B cell (primary cell): ENCODE measurements around the gene MRGPRX4.

ENCODE experiments used
- EZH2 ChIP-seq: IDR thresholded peaks from 2 replicates; pipeline ENCODE4 v1.6.1; 2012; ENCODE audit warnings: borderline replicate concordance, low read depth, mild to moderate bottlenecking, moderate library complexity, low read length; ENCODE audit not compliant: insufficient read depth, poor library complexity, severe bottlenecking
- TF ChIP-seq, protein P1 (sequence below): fragments of 200-600 bp; IDR thresholded peaks from one replicate; pipeline ENCODE4 v1.8.0; 2022; ENCODE audit warnings: antibody characterized with exemption, mild to moderate bottlenecking

DNA sequence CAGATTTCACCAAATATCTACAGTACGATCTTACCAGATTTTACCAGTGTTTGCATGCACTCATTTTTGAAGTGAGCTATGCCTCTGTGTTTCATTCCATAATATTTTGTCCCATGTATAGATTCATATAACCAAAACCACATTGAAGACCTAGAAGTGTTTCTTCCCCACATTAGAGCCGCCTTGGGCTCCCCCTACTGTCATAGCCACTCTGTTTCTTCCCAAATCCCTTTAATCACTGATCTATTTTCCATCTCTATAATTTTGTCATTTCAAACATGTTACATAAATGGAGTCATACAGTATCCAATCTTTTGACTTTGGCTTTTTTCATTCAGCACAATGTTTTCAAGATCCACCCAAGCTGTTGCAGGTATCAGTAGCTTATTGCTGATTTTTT, 27.6 kb upstream of the MRGPRX4 start:
- TF ChIP-seq, protein P1, sequence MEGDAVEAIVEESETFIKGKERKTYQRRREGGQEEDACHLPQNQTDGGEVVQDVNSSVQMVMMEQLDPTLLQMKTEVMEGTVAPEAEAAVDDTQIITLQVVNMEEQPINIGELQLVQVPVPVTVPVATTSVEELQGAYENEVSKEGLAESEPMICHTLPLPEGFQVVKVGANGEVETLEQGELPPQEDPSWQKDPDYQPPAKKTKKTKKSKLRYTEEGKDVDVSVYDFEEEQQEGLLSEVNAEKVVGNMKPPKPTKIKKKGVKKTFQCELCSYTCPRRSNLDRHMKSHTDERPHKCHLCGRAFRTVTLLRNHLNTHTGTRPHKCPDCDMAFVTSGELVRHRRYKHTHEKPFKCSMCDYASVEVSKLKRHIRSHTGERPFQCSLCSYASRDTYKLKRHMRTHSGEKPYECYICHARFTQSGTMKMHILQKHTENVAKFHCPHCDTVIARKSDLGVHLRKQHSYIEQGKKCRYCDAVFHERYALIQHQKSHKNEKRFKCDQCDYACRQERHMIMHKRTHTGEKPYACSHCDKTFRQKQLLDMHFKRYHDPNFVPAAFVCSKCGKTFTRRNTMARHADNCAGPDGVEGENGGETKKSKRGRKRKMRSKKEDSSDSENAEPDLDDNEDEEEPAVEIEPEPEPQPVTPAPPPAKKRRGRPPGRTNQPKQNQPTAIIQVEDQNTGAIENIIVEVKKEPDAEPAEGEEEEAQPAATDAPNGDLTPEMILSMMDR, result no peak
- no peak for TF ChIP-seq EZH2
